GM23248 (cell line): ENCODE data around the gene FAM25A. TPM values are rescaled to one million over a fixed set of nuclear protein-coding genes. Genes with fewer than 3 reads are reported as not detected.

Experiments used
- DNase-seq: peaks from one replicate; pipeline ENCODE4 v3.0.0-alpha.2; 2015
- H2AFZ ChIP-seq: fragments of 200-600 bp; sonication (generic); 2 replicates; pipeline ENCODE4 v1.6.1; 2016; ENCODE audit warnings: antibody characterized with exemption
- H3F3A ChIP-seq: fragments of 200-600 bp; sonication (generic); 2 replicates; pipeline ENCODE4 v1.6.1; 2016; ENCODE audit warnings: mild to moderate bottlenecking, antibody characterized with exemption, mixed run types; ENCODE audit not compliant: insufficient read depth
- H3K27ac ChIP-seq: fragments of 200-600 bp; sonication (generic); 2 replicates; pipeline ENCODE4 v1.5.1; 2016; ENCODE audit warnings: mild to moderate bottlenecking
- H3K27me3 ChIP-seq: fragments of 200-600 bp; sonication (generic); replicated peaks from 2 replicates; pipeline ENCODE4 v1.6.1; 2016; ENCODE audit warnings: mild to moderate bottlenecking; ENCODE audit not compliant: insufficient read depth
- H3K36me3 ChIP-seq: fragments of 200-600 bp; sonication (generic); 2 replicates; pipeline ENCODE4 v1.6.1; 2016; ENCODE audit warnings: low read depth, mild to moderate bottlenecking
- H3K4me1 ChIP-seq: fragments of 200-600 bp; sonication (generic); 2 replicates; pipeline ENCODE4 v1.6.1; 2016; ENCODE audit warnings: mild to moderate bottlenecking; ENCODE audit not compliant: insufficient read depth
- H3K4me2 ChIP-seq: fragments of 200-600 bp; sonication (generic); one replicate; pipeline ENCODE4 v1.6.1; 2016; ENCODE audit warnings: mild to moderate bottlenecking; ENCODE audit not compliant: unreplicated experiment
- H3K4me3 ChIP-seq: fragments of 200-600 bp; sonication (generic); 2 replicates; pipeline ENCODE4 v1.5.1; 2016; ENCODE audit warnings: mild to moderate bottlenecking
- H3K79me2 ChIP-seq: fragments of 200-600 bp; sonication (generic); 2 replicates; pipeline ENCODE4 v1.6.1; 2016; ENCODE audit warnings: mild to moderate bottlenecking; ENCODE audit not compliant: insufficient read depth
- H3K9ac ChIP-seq: fragments of 200-600 bp; sonication (generic); 2 replicates; pipeline ENCODE4 v1.6.1; 2016; ENCODE audit warnings: mild to moderate bottlenecking
- H3K9me2 ChIP-seq: fragments of 200-600 bp; sonication (generic); 2 replicates; pipeline ENCODE4 v1.6.1; 2016; ENCODE audit warnings: mixed run types, mild to moderate bottlenecking, moderate library complexity; ENCODE audit not compliant: insufficient read depth
- H3K9me3 ChIP-seq: fragments of 200-600 bp; sonication (generic); one replicate; pipeline ENCODE4 v1.6.1; 2017; ENCODE audit warnings: low read depth
- H4K20me1 ChIP-seq: fragments of 200-600 bp; sonication (generic); 2 replicates; pipeline ENCODE4 v1.6.0; 2016; ENCODE audit not compliant: insufficient read depth
- EZH2 ChIP-seq: fragments of 200-600 bp; sonication (generic); IDR thresholded peaks from 2 replicates; pipeline ENCODE4 v1.6.1; 2018; ENCODE audit warnings: antibody characterized with exemption, mild to moderate bottlenecking; ENCODE audit not compliant: insufficient read depth, poor library complexity, severe bottlenecking
- EZH2phosphoT487 ChIP-seq: fragments of 200-600 bp; sonication (generic); IDR thresholded peaks from 2 replicates; pipeline ENCODE4 v1.6.1; 2018; ENCODE audit warnings: antibody characterized with exemption, moderate library complexity, mild to moderate bottlenecking, low read depth; ENCODE audit not compliant: insufficient read depth
- WGBS, 2 experiments: methylation state at CpG; one replicate each; pipeline ENCODE4 v1.1.6; 2015 to 2017; ENCODE audit warnings: low lambda C conversion rate in 2 of 2, low coverage in 1 of 2; ENCODE audit errors: missing lambda C conversion rate in 2 of 2; 5-methylcytosine and 5-hydroxymethylcytosine counted together
- in situ Hi-C: fragments of 300-500 bp; cut with MboI; formaldehyde crosslinking; loops from 2 replicates; pipeline ENCODE4 v1.15.0; 2020
- polyA plus RNA-seq: library from polyadenylated mRNA; unstranded; fragments of >200 nt; fragmentation: Nextera tagmentation; extraction: Ambion mirVana; gene quantifications from 2 replicates; pipeline ENCODE4 v1.2.1, GENCODE V29; 2016
- small RNA-seq: library from RNA; depleted of rRNA; stranded (forward); fragments of <200 nt; gene quantifications from one replicate; pipeline ENCODE3, GENCODE V24; 2014; ENCODE audit warnings: low read depth, low replicate concordance
- total RNA-seq: library from RNA; depleted of rRNA; stranded (reverse); fragments of >200 nt; shearing (Covaris generic); gene quantifications from 2 replicates; pipeline ENCODE4 v1.2.3, GENCODE V29; 2014; rRNA removed

Gene FAM25A
- total and polyA plus RNA-seq, 2 experiments from 2014 or later, result not detected

- Histone ChIP-seq H3K9ac (no peak overlapping the region), H3K79me2 (peaks cover 21% of the 10 kb centered on the region), H3K27ac (no peak overlapping the region), H3K4me3 (no peak overlapping the region), H3K4me2 (no peak overlapping the region), H3K4me1 (no peaks in the 10 kb centered on the region), H3K36me3 (peaks cover 76% of the 10 kb centered on the region), H3K9me2 (no peaks in the 10 kb centered on the region), H4K20me1 (no peaks in the 10 kb centered on the region), H3K27me3 (no peaks in the 10 kb centered on the region), H2AFZ (no peak overlapping the region), H3K9me3 (no peaks in the 10 kb centered on the region), H3F3A (peaks cover 4% of the 10 kb centered on the region; the same call in 1 of the 2 replicates)
- no peak for TF ChIP-seq EZH2
- no peak for TF ChIP-seq EZH2phosphoT487
- in situ Hi-C loops, result no loop called here
- no peak for DNase-seq
- WGBS, 2 experiments, result 93 to 96% methylated on average over 1 of the region's 1 CpG
Observed at GRCh38 chr10:87068281-87068680, 48.2 kb downstream of the FAM25A start.

DNA sequence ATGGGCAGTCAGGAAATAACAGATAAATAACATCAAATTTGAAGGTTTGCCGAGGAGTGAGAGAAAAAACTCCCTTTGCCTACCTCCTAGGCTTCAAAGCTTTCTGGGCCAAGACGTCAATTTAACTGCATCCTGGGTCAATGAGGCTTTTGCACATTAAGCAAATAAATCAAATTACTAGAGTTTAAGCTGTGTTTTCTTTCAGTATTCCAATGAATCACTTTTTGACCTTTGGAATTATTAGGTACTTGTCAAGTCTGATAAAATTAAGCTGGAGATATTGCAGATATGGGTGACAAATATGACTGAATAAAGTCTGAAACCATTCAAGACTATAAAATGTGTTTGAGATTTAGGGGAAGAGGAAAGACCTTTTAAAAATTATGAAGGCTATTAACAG lies 52.4 kb downstream of the FAM25A start:
- in situ Hi-C loops, result no loop called here

More for the DNA sequence above, 52.4 kb downstream of the FAM25A start:
- Histone ChIP-seq H3K27ac (no peak overlapping the region), H3K9me3 (no peaks in the 10 kb centered on the region), H3F3A (no peaks in the 10 kb centered on the region), H2AFZ (no peak overlapping the region), H3K36me3 (peaks cover 59% of the 10 kb centered on the region), H4K20me1 (no peaks in the 10 kb centered on the region), H3K4me3 (no peak overlapping the region), H3K27me3 (no peaks in the 10 kb centered on the region), H3K4me1 (no peaks in the 10 kb centered on the region), H3K4me2 (no peak overlapping the region), H3K9ac (no peak overlapping the region), H3K9me2 (no peaks in the 10 kb centered on the region), H3K79me2 (peaks cover 47% of the 10 kb centered on the region)
- WGBS, 2 experiments, result 68 to 79% methylated on average over 2 of the region's 2 CpGs
- TF ChIP-seq EZH2, result no peak
- TF ChIP-seq EZH2phosphoT487, result no peak
- DNase-seq, result no peak

Small RNA genes lying within 50 kb of the gene (small RNA-seq; reads per million reads assigned to genes)
- gene AL136982.5 (not detected), gene BMS1P3 (not detected), gene FAM25A (not detected), gene RNU6-529P (not detected)

Other genes starting within 250 kb of the FAM25A start
- gene MMRN2, start 62.7 kb upstream of the FAM25A start, total RNA-seq, result 4.5 and 7.3 TPM in 2 replicates
- gene MMRN2, start 62.7 kb upstream of the FAM25A start, polyA plus RNA-seq, result 1.2 and 1.5 TPM in 2 replicates
- 1.2 and 1.8 TPM in 2 replicates for gene SNCG, start 61.7 kb upstream of the FAM25A start, total RNA-seq
- 2.8 and 3.1 TPM in 2 replicates for gene SNCG, start 61.7 kb upstream of the FAM25A start, polyA plus RNA-seq
- gene ADIRF, start 51.8 kb upstream of the FAM25A start, total RNA-seq, result 17.6 and 34.1 TPM in 2 replicates
- 175 and 184 TPM in 2 replicates for gene ADIRF, start 51.8 kb upstream of the FAM25A start, polyA plus RNA-seq
- 209 and 234 TPM in 2 replicates for gene GLUD1, start 74.5 kb downstream of the FAM25A start, total RNA-seq
- 98.5 and 98.8 TPM in 2 replicates for gene GLUD1, start 74.5 kb downstream of the FAM25A start, polyA plus RNA-seq
- gene SHLD2, start 74.9 kb downstream of the FAM25A start, total RNA-seq, result 17.8 and 22.9 TPM in 2 replicates
- 13.5 and 14.0 TPM in 2 replicates for gene SHLD2, start 74.9 kb downstream of the FAM25A start, polyA plus RNA-seq
- gene NUTM2A, start 205.2 kb downstream of the FAM25A start, total RNA-seq, result 0.11 and 1.0 TPM in 2 replicates
- gene NUTM2A, start 205.2 kb downstream of the FAM25A start, polyA plus RNA-seq, result not detected in 2 replicates